GM12864 (cell line): ENCODE measurements around the gene KIF1A.

Source experiments
- DNase-seq: peaks from one replicate; pipeline ENCODE4 v3.0.0-alpha.2; 2011; ENCODE audit warnings: low read depth
- H3K4me3 ChIP-seq: 2 replicates; pipeline ENCODE4 v1.5.1; 2011; ENCODE audit warnings: mild to moderate bottlenecking, low read depth, low read length, control low read depth
- CTCF ChIP-seq: IDR thresholded peaks from 2 replicates; pipeline ENCODE4 v1.5.1; 2011; ENCODE audit warnings: low read depth, mild to moderate bottlenecking, moderate library complexity, low read length, control low read depth, inconsistent platforms; ENCODE audit errors: missing control alignments

Gene KIF1A

GRCh38 chr2:240786871-240787311 is 33.1 kb downstream of the KIF1A start:
- no peak for TF ChIP-seq CTCF
- H3K4me3 ChIP-seq, result no peak overlapping the region
- no peak for DNase-seq

- DNase-seq, result no peak
- no peak for TF ChIP-seq CTCF
- no peak overlapping the region for H3K4me3 ChIP-seq
These were observed 33.6 kb downstream of the KIF1A start for GRCh38 chr2:240786355-240786841.

GRCh38 chr2:240785424-240786335 is 34.3 kb downstream of the KIF1A start:
- no peak for TF ChIP-seq CTCF
- DNase-seq, result no peak
- H3K4me3 ChIP-seq, result no peak overlapping the region

GRCh38 chr2:240784629-240785423 is 35.2 kb downstream of the KIF1A start:
- DNase-seq, result no peak
- TF ChIP-seq CTCF, result no peak
- no peak overlapping the region for H3K4me3 ChIP-seq

- TF ChIP-seq CTCF, result no peak
- H3K4me3 ChIP-seq, result no peak overlapping the region
- no peak for DNase-seq
These were observed 36.0 kb downstream of the KIF1A start for GRCh38 chr2:240783819-240784621.

GRCh38 chr2:240782886-240783818 is 36.9 kb downstream of the KIF1A start:
- no peak for TF ChIP-seq CTCF
- DNase-seq, result no peak

More at GRCh38 chr2:240782886-240783818, 36.9 kb downstream of the KIF1A start:
- H3K4me3 ChIP-seq, result no peak overlapping the region
